ENCODE data around the gene MAP10. TPM values are rescaled to one million over a fixed set of nuclear protein-coding genes. Genes with fewer than 3 reads are reported as not detected.

Gene MAP10
- total RNA-seq, 1 donor from 2014 or later, result 3.6 TPM

GRCh38 chr1:232854798-232855159 is 49.6 kb downstream of the MAP10 start:
- Mint-ChIP-seq H3K9me3 (ENCODE audit: low read depth) (no peaks in the 10 kb centered on the region), H3K4me1 (ENCODE audit: low read depth) (no peaks in the 10 kb centered on the region), H3K27ac (no peak overlapping the region), H3K36me3 (ENCODE audit: insufficient read depth) (no peaks in the 10 kb centered on the region), H3K4me3 (ENCODE audit: low read depth) (no peak overlapping the region), H3K27me3 (peaks cover 7% of the 10 kb centered on the region)
- TF ChIP-seq, protein P1, sequence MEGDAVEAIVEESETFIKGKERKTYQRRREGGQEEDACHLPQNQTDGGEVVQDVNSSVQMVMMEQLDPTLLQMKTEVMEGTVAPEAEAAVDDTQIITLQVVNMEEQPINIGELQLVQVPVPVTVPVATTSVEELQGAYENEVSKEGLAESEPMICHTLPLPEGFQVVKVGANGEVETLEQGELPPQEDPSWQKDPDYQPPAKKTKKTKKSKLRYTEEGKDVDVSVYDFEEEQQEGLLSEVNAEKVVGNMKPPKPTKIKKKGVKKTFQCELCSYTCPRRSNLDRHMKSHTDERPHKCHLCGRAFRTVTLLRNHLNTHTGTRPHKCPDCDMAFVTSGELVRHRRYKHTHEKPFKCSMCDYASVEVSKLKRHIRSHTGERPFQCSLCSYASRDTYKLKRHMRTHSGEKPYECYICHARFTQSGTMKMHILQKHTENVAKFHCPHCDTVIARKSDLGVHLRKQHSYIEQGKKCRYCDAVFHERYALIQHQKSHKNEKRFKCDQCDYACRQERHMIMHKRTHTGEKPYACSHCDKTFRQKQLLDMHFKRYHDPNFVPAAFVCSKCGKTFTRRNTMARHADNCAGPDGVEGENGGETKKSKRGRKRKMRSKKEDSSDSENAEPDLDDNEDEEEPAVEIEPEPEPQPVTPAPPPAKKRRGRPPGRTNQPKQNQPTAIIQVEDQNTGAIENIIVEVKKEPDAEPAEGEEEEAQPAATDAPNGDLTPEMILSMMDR (IDR thresholded peaks at IDR 0.05; ENCODE audit: unreplicated experiment), result no peak
- no peak for DNase-seq (ENCODE audit: low spot score, unreplicated experiment)

- Mint-ChIP-seq H3K27me3 (peaks cover 7% of the 10 kb centered on the region), H3K4me1 (ENCODE audit: low read depth) (no peaks in the 10 kb centered on the region), H3K4me3 (ENCODE audit: low read depth) (no peak overlapping the region), H3K9me3 (ENCODE audit: low read depth) (no peaks in the 10 kb centered on the region), H3K36me3 (ENCODE audit: insufficient read depth) (no peaks in the 10 kb centered on the region), H3K27ac (no peak overlapping the region)
- TF ChIP-seq, protein P1 (IDR thresholded peaks at IDR 0.05; ENCODE audit: unreplicated experiment), result no peak
- DNase-seq (ENCODE audit: low spot score, unreplicated experiment), result no peak
Observed at GRCh38 chr1:232856541-232856940, 51.3 kb downstream of the MAP10 start.

Other genes starting within 250 kb of the MAP10 start
- gene SIPA1L2, start 175.3 kb upstream of the MAP10 start, total RNA-seq, result 37.6 and 41.0 TPM in 2 replicates
- gene NTPCR, start 145.2 kb downstream of the MAP10 start, total RNA-seq, result 59.0 and 60.1 TPM in 2 replicates